Measurements from ENCODE around the gene OR2C1. TPM values are rescaled to one million over a fixed set of nuclear protein-coding genes. Genes with fewer than 3 reads are reported as not detected.

OR2C1 gene
- total RNA-seq, 1 experiment from 2014 or later: not detected

DNA sequence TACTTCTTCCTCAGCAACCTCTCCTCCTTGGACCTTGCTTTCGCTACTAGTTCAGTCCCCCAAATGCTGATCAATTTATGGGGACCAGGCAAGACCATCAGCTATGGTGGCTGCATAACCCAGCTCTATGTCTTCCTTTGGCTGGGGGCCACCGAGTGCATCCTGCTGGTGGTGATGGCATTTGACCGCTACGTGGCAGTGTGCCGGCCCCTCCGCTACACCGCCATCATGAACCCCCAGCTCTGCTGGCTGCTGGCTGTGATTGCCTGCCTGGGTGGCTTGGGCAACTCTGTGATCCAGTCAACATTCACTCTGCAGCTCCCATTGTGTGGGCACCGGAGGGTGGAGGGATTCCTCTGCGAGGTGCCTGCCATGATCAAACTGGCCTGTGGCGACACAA, 429 bp downstream of the OR2C1 start:
- TF ChIP-seq, protein P1, sequence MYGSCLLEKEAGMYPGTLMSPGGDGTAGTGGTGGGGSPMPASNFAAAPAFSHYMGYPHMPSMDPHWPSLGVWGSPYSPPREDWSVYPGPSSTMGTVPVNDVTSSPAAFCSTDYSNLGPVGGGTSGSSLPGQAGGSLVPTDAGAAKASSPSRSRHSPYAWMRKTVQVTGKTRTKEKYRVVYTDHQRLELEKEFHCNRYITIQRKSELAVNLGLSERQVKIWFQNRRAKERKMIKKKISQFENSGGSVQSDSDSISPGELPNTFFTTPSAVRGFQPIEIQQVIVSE (CRISPR knock-in tag; IDR thresholded peaks at IDR 0.05; ENCODE audit: borderline replicate concordance): no peak
- no peak for TF ChIP-seq MLX (CRISPR knock-in tag; IDR thresholded peaks at IDR 0.05)
- TF ChIP-seq, protein P2, sequence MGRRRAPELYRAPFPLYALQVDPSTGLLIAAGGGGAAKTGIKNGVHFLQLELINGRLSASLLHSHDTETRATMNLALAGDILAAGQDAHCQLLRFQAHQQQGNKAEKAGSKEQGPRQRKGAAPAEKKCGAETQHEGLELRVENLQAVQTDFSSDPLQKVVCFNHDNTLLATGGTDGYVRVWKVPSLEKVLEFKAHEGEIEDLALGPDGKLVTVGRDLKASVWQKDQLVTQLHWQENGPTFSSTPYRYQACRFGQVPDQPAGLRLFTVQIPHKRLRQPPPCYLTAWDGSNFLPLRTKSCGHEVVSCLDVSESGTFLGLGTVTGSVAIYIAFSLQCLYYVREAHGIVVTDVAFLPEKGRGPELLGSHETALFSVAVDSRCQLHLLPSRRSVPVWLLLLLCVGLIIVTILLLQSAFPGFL (CRISPR knock-in tag; IDR thresholded peaks at IDR 0.05; ENCODE audit: borderline replicate concordance): no peak
- TF ChIP-seq MYBL2 (CRISPR knock-in tag; IDR thresholded peaks at IDR 0.05): no peak
- no peak for TF ChIP-seq OVOL2 (CRISPR knock-in tag; IDR thresholded peaks at IDR 0.05; ENCODE audit: borderline replicate concordance)
- TF ChIP-seq RORB (CRISPR knock-in tag; IDR thresholded peaks at IDR 0.05): no peak
- TF ChIP-seq E2F5 (CRISPR knock-in tag; IDR thresholded peaks at IDR 0.05): no peak
- no peak for TF ChIP-seq AFF4 (CRISPR knock-in tag; IDR thresholded peaks at IDR 0.05; ENCODE audit: borderline replicate concordance)
- no peak for TF ChIP-seq EMX1 (CRISPR knock-in tag; IDR thresholded peaks at IDR 0.05)
- TF ChIP-seq, protein P3, sequence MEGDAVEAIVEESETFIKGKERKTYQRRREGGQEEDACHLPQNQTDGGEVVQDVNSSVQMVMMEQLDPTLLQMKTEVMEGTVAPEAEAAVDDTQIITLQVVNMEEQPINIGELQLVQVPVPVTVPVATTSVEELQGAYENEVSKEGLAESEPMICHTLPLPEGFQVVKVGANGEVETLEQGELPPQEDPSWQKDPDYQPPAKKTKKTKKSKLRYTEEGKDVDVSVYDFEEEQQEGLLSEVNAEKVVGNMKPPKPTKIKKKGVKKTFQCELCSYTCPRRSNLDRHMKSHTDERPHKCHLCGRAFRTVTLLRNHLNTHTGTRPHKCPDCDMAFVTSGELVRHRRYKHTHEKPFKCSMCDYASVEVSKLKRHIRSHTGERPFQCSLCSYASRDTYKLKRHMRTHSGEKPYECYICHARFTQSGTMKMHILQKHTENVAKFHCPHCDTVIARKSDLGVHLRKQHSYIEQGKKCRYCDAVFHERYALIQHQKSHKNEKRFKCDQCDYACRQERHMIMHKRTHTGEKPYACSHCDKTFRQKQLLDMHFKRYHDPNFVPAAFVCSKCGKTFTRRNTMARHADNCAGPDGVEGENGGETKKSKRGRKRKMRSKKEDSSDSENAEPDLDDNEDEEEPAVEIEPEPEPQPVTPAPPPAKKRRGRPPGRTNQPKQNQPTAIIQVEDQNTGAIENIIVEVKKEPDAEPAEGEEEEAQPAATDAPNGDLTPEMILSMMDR (IDR thresholded peaks at IDR 0.05): no peak
- H3K27me3 Mint-ChIP-seq (ENCODE audit: low read depth): peaks cover 44% of the 10 kb centered on the region
- CTCF ChIA-PET: no interaction called here

GRCh38 chr16:3358871-3359270, 3.2 kb downstream of the OR2C1 start:
- H3K4me3 Mint-ChIP-seq: no peak overlapping the region
- H3K27ac Mint-ChIP-seq: no peak overlapping the region
- CTCF ChIA-PET: no interaction called here
- POLR2A ChIA-PET: no interaction called here
- TF ChIP-seq ZNF416 (CRISPR knock-in tag; IDR thresholded peaks at IDR 0.05): no peak
- H3K36me3 Mint-ChIP-seq: peaks cover 11% of the 10 kb centered on the region
- H3K4me1 Mint-ChIP-seq: no peaks in the 10 kb centered on the region
- H3K9me3 Mint-ChIP-seq: peaks cover 46% of the 10 kb centered on the region
- H3K27me3 Mint-ChIP-seq (ENCODE audit: low read depth): peaks cover 48% of the 10 kb centered on the region
- DNase-seq (ENCODE audit: low spot score) (no peak), ATAC-seq (no peak)

More for the DNA sequence above, 429 bp downstream of the OR2C1 start:
- DNase-seq (ENCODE audit: low spot score) (no peak), ATAC-seq (no peak; the same call in 1 of the 2 replicates)
- Mint-ChIP-seq H3K36me3 (peaks cover 11% of the 10 kb centered on the region), H3K4me3 (no peak overlapping the region), H3K4me1 (no peaks in the 10 kb centered on the region), H3K27ac (no peak overlapping the region), H3K9me3 (peaks cover 49% of the 10 kb centered on the region)
- POLR2A ChIA-PET: no interaction called here

DNA sequence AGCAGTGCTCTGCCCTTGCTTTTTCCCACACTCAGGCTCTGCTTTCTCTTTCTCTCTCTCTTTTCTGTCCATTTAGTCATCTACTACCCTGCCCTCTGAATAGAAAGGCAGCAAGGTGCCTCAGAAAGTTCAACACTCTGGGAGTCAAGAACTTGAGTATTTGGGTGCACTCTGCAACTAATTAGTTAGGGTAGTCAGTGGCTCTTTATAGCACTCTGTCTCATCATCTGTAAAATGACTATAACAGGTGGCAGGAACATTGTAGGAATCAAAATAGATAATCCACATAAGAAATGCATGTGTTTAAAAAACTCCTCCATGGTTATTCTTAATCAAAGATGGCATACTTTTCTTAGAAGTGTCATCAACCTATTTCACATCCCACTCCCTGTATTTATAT, 7.2 kb downstream of the OR2C1 start:
- peaks cover 33% of the 10 kb centered on the region for H3K9me3 Mint-ChIP-seq
- H3K4me1 Mint-ChIP-seq: no peaks in the 10 kb centered on the region
- DNase-seq (ENCODE audit: low spot score): no peak
- H3K36me3 Mint-ChIP-seq: no peaks in the 10 kb centered on the region; the same call in 1 of the 2 replicates
- no peak overlapping the region for H3K4me3 Mint-ChIP-seq
- peaks cover 33% of the 10 kb centered on the region for H3K27me3 Mint-ChIP-seq (ENCODE audit: low read depth)
- H3K27ac Mint-ChIP-seq: no peak overlapping the region
- ChIA-PET POLR2A (interaction anchor here (0.5 kb wide), 1 partner anchor 10 kb away, joined by 5 read pairs; no protein-coding TSS in a partner anchor), CTCF (no interaction called here)
- ATAC-seq: no peak
- no peak for TF ChIP-seq NR3C1 (CRISPR knock-in tag; conservative IDR thresholded peaks at IDR 0.05; ENCODE audit: low read depth)
- no peak for TF ChIP-seq USF1 (CRISPR knock-in tag; IDR thresholded peaks at IDR 0.05)
- TF ChIP-seq, protein P4, sequence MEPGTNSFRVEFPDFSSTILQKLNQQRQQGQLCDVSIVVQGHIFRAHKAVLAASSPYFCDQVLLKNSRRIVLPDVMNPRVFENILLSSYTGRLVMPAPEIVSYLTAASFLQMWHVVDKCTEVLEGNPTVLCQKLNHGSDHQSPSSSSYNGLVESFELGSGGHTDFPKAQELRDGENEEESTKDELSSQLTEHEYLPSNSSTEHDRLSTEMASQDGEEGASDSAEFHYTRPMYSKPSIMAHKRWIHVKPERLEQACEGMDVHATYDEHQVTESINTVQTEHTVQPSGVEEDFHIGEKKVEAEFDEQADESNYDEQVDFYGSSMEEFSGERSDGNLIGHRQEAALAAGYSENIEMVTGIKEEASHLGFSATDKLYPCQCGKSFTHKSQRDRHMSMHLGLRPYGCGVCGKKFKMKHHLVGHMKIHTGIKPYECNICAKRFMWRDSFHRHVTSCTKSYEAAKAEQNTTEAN (CRISPR knock-in tag; IDR thresholded peaks at IDR 0.05): no peak
- TF ChIP-seq EMX1 (CRISPR knock-in tag; IDR thresholded peaks at IDR 0.05): no peak
- no peak for TF ChIP-seq SP1 (CRISPR knock-in tag; conservative IDR thresholded peaks at IDR 0.05)
- TF ChIP-seq CREB1 (CRISPR knock-in tag; IDR thresholded peaks at IDR 0.05): no peak
- no peak for TF ChIP-seq IRF1 (CRISPR knock-in tag; IDR thresholded peaks at IDR 0.05)
- TF ChIP-seq, protein P5, sequence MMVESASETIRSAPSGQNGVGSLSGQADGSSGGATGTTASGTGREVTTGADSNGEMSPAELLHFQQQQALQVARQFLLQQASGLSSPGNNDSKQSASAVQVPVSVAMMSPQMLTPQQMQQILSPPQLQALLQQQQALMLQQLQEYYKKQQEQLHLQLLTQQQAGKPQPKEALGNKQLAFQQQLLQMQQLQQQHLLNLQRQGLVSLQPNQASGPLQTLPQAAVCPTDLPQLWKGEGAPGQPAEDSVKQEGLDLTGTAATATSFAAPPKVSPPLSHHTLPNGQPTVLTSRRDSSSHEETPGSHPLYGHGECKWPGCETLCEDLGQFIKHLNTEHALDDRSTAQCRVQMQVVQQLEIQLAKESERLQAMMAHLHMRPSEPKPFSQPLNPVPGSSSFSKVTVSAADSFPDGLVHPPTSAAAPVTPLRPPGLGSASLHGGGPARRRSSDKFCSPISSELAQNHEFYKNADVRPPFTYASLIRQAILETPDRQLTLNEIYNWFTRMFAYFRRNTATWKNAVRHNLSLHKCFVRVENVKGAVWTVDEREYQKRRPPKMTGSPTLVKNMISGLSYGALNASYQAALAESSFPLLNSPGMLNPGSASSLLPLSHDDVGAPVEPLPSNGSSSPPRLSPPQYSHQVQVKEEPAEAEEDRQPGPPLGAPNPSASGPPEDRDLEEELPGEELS (CRISPR knock-in tag; IDR thresholded peaks at IDR 0.05): no peak

Data from WTC11 (cell line).